ENCODE results near the gene SPATA18.
"Not testable (repeated sequence)": the region's sequence is repeated elsewhere in the genome, so short reads cannot be mapped to it uniquely, and the experiment has no call there.

DNA sequence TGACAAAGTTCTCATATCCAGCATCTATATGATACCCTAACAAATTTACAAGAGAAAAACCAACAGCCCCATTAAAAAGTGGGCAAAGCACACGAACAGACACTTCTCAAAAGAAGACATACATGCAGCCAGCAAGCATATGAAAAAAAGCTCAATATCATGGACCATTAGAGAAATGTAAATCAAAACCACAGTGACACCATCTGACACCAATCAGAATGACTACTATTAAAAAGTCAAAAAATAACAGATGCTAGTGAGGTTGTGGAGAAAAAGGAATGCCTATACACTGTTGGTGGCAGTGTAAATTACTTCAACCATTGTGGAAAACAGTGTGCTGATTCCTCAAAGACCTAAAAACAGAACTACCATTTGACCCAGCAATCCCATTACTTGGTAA, 86.0 kb downstream of the SPATA18 start:
- not testable (repeated sequence) for TF ChIP-seq POLR2A (IDR thresholded peaks at IDR 0.05; ENCODE audit: borderline replicate concordance, extremely low read depth, insufficient read depth, insufficient read length); ZNF274 (IDR thresholded peaks at IDR 0.05; ENCODE audit: low read depth, low read length); SIN3A (IDR thresholded peaks at IDR 0.05; ENCODE audit: low read depth); EZH2 (IDR thresholded peaks at IDR 0.05); YY1 (IDR thresholded peaks at IDR 0.05; ENCODE audit: extremely low read depth, insufficient replicate concordance, low read depth, low read length); FOSL1 (IDR thresholded peaks at IDR 0.05; ENCODE audit: low read depth)
- TF ChIP-seq, protein P1, sequence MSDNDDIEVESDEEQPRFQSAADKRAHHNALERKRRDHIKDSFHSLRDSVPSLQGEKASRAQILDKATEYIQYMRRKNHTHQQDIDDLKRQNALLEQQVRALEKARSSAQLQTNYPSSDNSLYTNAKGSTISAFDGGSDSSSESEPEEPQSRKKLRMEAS (IDR thresholded peaks at IDR 0.05) = not testable (repeated sequence)
- TF ChIP-seq, protein P2, sequence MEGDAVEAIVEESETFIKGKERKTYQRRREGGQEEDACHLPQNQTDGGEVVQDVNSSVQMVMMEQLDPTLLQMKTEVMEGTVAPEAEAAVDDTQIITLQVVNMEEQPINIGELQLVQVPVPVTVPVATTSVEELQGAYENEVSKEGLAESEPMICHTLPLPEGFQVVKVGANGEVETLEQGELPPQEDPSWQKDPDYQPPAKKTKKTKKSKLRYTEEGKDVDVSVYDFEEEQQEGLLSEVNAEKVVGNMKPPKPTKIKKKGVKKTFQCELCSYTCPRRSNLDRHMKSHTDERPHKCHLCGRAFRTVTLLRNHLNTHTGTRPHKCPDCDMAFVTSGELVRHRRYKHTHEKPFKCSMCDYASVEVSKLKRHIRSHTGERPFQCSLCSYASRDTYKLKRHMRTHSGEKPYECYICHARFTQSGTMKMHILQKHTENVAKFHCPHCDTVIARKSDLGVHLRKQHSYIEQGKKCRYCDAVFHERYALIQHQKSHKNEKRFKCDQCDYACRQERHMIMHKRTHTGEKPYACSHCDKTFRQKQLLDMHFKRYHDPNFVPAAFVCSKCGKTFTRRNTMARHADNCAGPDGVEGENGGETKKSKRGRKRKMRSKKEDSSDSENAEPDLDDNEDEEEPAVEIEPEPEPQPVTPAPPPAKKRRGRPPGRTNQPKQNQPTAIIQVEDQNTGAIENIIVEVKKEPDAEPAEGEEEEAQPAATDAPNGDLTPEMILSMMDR (IDR thresholded peaks at IDR 0.05 in 2 of 3, conservative IDR thresholded peaks at IDR 0.05 in 1 of 3; ENCODE audit: borderline replicate concordance in 1 of 3, insufficient read depth in 1 of 3, low read depth in 2 of 3, low read length in 2 of 3) = not testable (repeated sequence)
